GM10248 (cell line): ENCODE data around the gene GANAB.
A peak's percentile ranks its signal among the peaks of the same experiment; 100 is the strongest.
"Not testable (repeated sequence)": the region's sequence is repeated elsewhere in the genome, so short reads cannot be mapped to it uniquely, and the experiment has no call there.

ENCODE experiments used
- CTCF ChIA-PET: fragments of 300-600 bp; sonication (Branson Sonifier 250); formaldehyde crosslinking; extraction: SDS; loops from one replicate; lab custom pipeline; 2021; ENCODE audit warnings: antibody characterized with exemption; lab: Yijun Ruan, JAX
- POLR2A ChIA-PET: fragments of 350-650 bp; sonication (Branson Sonifier 250); formaldehyde crosslinking; extraction: SDS; loops from one replicate; lab custom pipeline; 2020; ENCODE audit warnings: antibody characterized with exemption; lab: Yijun Ruan, JAX
- DNase-seq: peaks from one replicate; pipeline ENCODE4 v3.0.0; 2012; ENCODE audit errors: extremely low spot score
- CTCF ChIP-seq: IDR thresholded peaks from 2 replicates; pipeline ENCODE4 v1.5.1; 2012; ENCODE audit warnings: mild to moderate bottlenecking, low read depth; ENCODE audit errors: extremely low read depth, missing control alignments, control extremely low read depth

The GANAB gene

GRCh38 chr11:62665075-62665598 is 18.7 kb upstream of the GANAB start, which contains the start of the genes C11orf98 and CSKMT:
Gene C11orf98 (minus strand): TSS chr11:62665210. CDS start chr11:62665169, 41 bp downstream.
Gene CSKMT (plus strand): TSS chr11:62665312. CDS start chr11:62665880, 568 bp downstream.
- CTCF ChIA-PET = interaction anchor here (0.8 to 2.1 kb wide), 20 partner anchors 8 to 240 kb away, joined by 3 to 11 read pairs (median 5); partner anchors contain the start of genes B3GAT3 and SLC3A2
- no peak for TF ChIP-seq CTCF
- POLR2A ChIA-PET = interaction anchor here (0.5 to 3.8 kb wide), 53 partner anchors 9 to 1526 kb away, joined by 3 to 95 read pairs (median 6); partner anchors contain the start of genes B3GAT3, EEF1G, GANAB and HNRNPUL2
- DNase-seq = peak; percentile 96

GRCh38 chr11:62664405-62665074 is 18.1 kb upstream of the GANAB start:
- POLR2A ChIA-PET = interaction anchor here (0.5 to 3.8 kb wide), 52 partner anchors 9 to 1527 kb away, joined by 3 to 95 read pairs (median 6); partner anchors contain the start of genes B3GAT3, EEF1G, GANAB and HNRNPUL2
- CTCF ChIA-PET = interaction anchor here (0.8 to 2.4 kb wide), 20 partner anchors 8 to 240 kb away, joined by 3 to 11 read pairs (median 6); partner anchors contain the start of genes B3GAT3, GANAB and SLC3A2
- TF ChIP-seq CTCF = no peak
- peak; percentile 71 for DNase-seq

GRCh38 chr11:62656796-62657429 is 10.5 kb upstream of the GANAB start:
- DNase-seq = no peak
- POLR2A ChIA-PET = interaction anchor here (0.6 to 4.2 kb wide), 4 partner anchors 8 to 65 kb away, joined by 3 to 83 read pairs (median 8); partner anchors contain the start of genes C11orf98, CSKMT and TUT1
- CTCF ChIA-PET = interaction anchor here (1.1 to 1.9 kb wide), 9 partner anchors 8 to 46 kb away, joined by 3 to 7 read pairs (median 6); partner anchors contain the start of genes C11orf98, CSKMT, GANAB and LBHD1
- TF ChIP-seq CTCF = no peak

GRCh38 chr11:62654297-62654696 is 7.9 kb upstream of the GANAB start:
- TF ChIP-seq CTCF = no peak
- DNase-seq = no peak
- CTCF ChIA-PET = interaction anchor here (0.8 to 1.8 kb wide), 4 partner anchors 11 to 112 kb away, joined by 3 to 6 read pairs (median 4); partner anchors contain the start of genes C11orf98, CSKMT and LRRN4CL
- POLR2A ChIA-PET = interaction anchor here (0.6 to 4.2 kb wide), 6 partner anchors 11 to 63 kb away, joined by 3 to 83 read pairs (median 4); partner anchors contain the start of genes C11orf98, CSKMT, MTA2 and TUT1

- DNase-seq = no peak
- ChIA-PET CTCF (interaction anchor here (0.6 to 1.1 kb wide), 5 partner anchors 11 to 74 kb away, joined by 3 read pairs; no protein-coding TSS in a partner anchor), POLR2A (interaction anchor here (0.9 to 1.4 kb wide), 4 partner anchors 13 to 61 kb away, joined by 5 to 38 read pairs (median 6); partner anchors contain the start of genes B3GAT3, C11orf98, CSKMT and TUT1)
- TF ChIP-seq CTCF = no peak
Measured at GRCh38 chr11:62652161-62653006, 6.0 kb upstream of the GANAB start.

GRCh38 chr11:62650283-62650682 is 3.9 kb upstream of the GANAB start:
- DNase-seq = not testable (repeated sequence)
- ChIA-PET POLR2A (interaction anchor here (0.7 to 4.2 kb wide), 2 partner anchors 15 to 55 kb away, joined by 3 to 37 read pairs; partner anchors contain the start of genes C11orf98 and CSKMT), CTCF (interaction anchor here (1.1 to 1.6 kb wide), 4 partner anchors 13 to 59 kb away, joined by 4 to 5 read pairs (median 4); partner anchors contain the start of genes B3GAT3 and TUT1)
